ENCODE measurements around the gene CELF1. TPM values are rescaled to one million over a fixed set of nuclear protein-coding genes. Genes with fewer than 3 reads are reported as not detected.

The CELF1 gene
- total and polyA plus RNA-seq, 2 donors (not counting 1 experiment from before 2014, with no cell fraction given): 52.0 to 153 TPM

- Mint-ChIP-seq H3K9me3 (ENCODE audit: insufficient read depth) (no peaks in the 10 kb centered on the region), H3K4me1 (peaks cover 66% of the 10 kb centered on the region), H3K4me3 (peak overlapping the region; percentile 17), H3K27ac (peak overlapping the region; percentile 53), H3K27me3 (no peaks in the 10 kb centered on the region)
- H3K27ac ChIP-seq (ENCODE audit: low read length in 2 of 2): peak overlapping the region; percentile 40 to 79
- ChIA-PET CTCF (interaction anchor here (0.7 to 1.3 kb wide), 2 partner anchors 10 to 12 kb away, joined by 4 to 5 read pairs; no protein-coding TSS in a partner anchor), POLR2A (interaction anchor here (0.5 to 1.1 kb wide), 3 partner anchors 27 to 338 kb away, joined by 3 to 8 read pairs (median 3); no protein-coding TSS in a partner anchor)
- WGBS (ENCODE audit: insufficient coverage): no CpG with 5 or more reads among the region's 3 CpGs
- TF ChIP-seq EZH2 (IDR thresholded peaks at IDR 0.05; ENCODE audit: borderline replicate concordance, insufficient read depth, low read depth, low read length, poor library complexity, severe bottlenecking) (no peak), CTCF (IDR thresholded peaks at IDR 0.05) (no peak)
- DNase-seq: no peak
- H3K79me2 ChIP-seq (ENCODE audit: control insufficient read depth, insufficient read depth, low read length): peaks cover 99% of the 10 kb centered on the region
- H3K27me3 ChIP-seq (replicated peaks in 1 of 4; ENCODE audit: control extremely low read depth in 1 of 4, control insufficient read depth in 3 of 4, insufficient read depth in 4 of 4, low read length in 3 of 4): no peaks in the 10 kb centered on the region
- no peak for ATAC-seq (ENCODE audit: low read depth)
- peaks cover 59% of the 10 kb centered on the region for H4K20me1 ChIP-seq (ENCODE audit: control insufficient read depth, insufficient read depth, low read length, poor library complexity, severe bottlenecking)
- H3K9me3 ChIP-seq (ENCODE audit: control extremely low read depth in 1 of 3, control insufficient read depth in 2 of 3, insufficient read depth in 1 of 3, low read length in 2 of 3): no peaks in the 10 kb centered on the region
- H3K9ac ChIP-seq (ENCODE audit: low read length): peak overlapping the region; percentile 17
- peaks cover 2 to 4% of the 10 kb centered on the region in 2 experiments for H3K36me3 ChIP-seq (replicated peaks in 1 of 2; ENCODE audit: control extremely low read depth in 1 of 2, control insufficient read depth in 1 of 2, extremely low read depth in 1 of 2, insufficient read depth in 2 of 2, low read length in 1 of 2)
- intact Hi-C loops (cut with micrococcal nuclease): no loop called here
- peak overlapping the region in 1 of 5 experiments; percentile 6 for H3K4me3 ChIP-seq (ENCODE audit: control extremely low read depth in 1 of 5, extremely low read depth in 1 of 5, insufficient read depth in 1 of 5, low read depth in 2 of 5, low read length in 4 of 5)
- H2AFZ ChIP-seq (ENCODE audit: insufficient read depth, low read depth, low read length, poor library complexity, severe bottlenecking): no peak overlapping the region
- peaks cover 51 to 58% of the 10 kb centered on the region in 2 donors for H3K4me1 ChIP-seq (ENCODE audit: control insufficient read depth in 2 of 2, insufficient read depth in 2 of 2, low read length in 2 of 2)
- H3K4me2 ChIP-seq (replicated peaks; ENCODE audit: low read depth, low read length, poor library complexity, severe bottlenecking): peak overlapping the region; percentile 48
These were observed 34.5 kb downstream of the CELF1 start for GRCh38 chr11:47518212-47518964.
